B cell (primary cell): ENCODE data around the gene TAS2R13. TPM values are rescaled to one million over a fixed set of nuclear protein-coding genes. Genes with fewer than 3 reads are reported as not detected.

Experiments
- ATAC-seq: fragments of 200-7000 bp; cut with Tn5 transposase; one replicate; pipeline ENCODE4 v1.10.0; 2021; ENCODE audit warnings: low read depth, mild to moderate bottlenecking, moderate number of reproducible peaks, moderate library complexity
- CTCF ChIA-PET: fragments of 350-600 bp; sonication (Branson Sonifier 250); formaldehyde crosslinking; loops from one replicate; lab custom pipeline; 2021; ENCODE audit warnings: antibody characterized with exemption, inconsistent platforms; lab: Charles Lee
- POLR2A ChIA-PET: fragments of 350-600 bp; sonication (Branson Sonifier 250); formaldehyde crosslinking; loops from one replicate; lab custom pipeline; 2021; ENCODE audit warnings: antibody characterized with exemption; lab: Charles Lee
- DNase-seq: peaks from one replicate; pipeline ENCODE4 v3.0.0; 2013
- H2AFZ ChIP-seq: 2 replicates; pipeline ENCODE4 v1.6.1; 2012; ENCODE audit warnings: mild to moderate bottlenecking, low read depth, low read length; ENCODE audit not compliant: insufficient read depth, poor library complexity, severe bottlenecking
- H3K27ac ChIP-seq, 2 donors: 1 replicate in 1 of 2; 2 replicates in 1 of 2; pipeline ENCODE4 v1.5.1; 2012 to 2013; ENCODE audit warnings: low read length in 2 of 2, mild to moderate bottlenecking in 2 of 2, moderate library complexity in 1 of 2
- H3K27me3 ChIP-seq, 4 experiments: fragments of 200-600 bp in 1 of 4; sonication (generic) in 1 of 4; replicated peaks in 1 of 4; 1 replicate in 2 of 4; 2 replicates in 2 of 4; pipeline versions ENCODE4 v1.6.1 to v1.7.0; 2013 to 2016; ENCODE audit warnings: low read length in 3 of 4, mild to moderate bottlenecking in 2 of 4, mixed read lengths in 1 of 4, moderate library complexity in 1 of 4; ENCODE audit not compliant: insufficient read depth in 4 of 4, control insufficient read depth in 3 of 4; ENCODE audit errors: control extremely low read depth in 1 of 4
- H3K36me3 ChIP-seq, 2 experiments: replicated peaks in 1 of 2; 1 replicate in 1 of 2; 2 replicates in 1 of 2; pipeline versions ENCODE4 v1.6.1 to v1.7.1; 2013; ENCODE audit warnings: low read length in 1 of 2; ENCODE audit not compliant: insufficient read depth in 2 of 2, control insufficient read depth in 1 of 2; ENCODE audit errors: control extremely low read depth in 1 of 2, extremely low read depth in 1 of 2
- H3K4me1 ChIP-seq, 2 donors: fragments of 200-600 bp in 1 of 2; sonication (generic) in 1 of 2; 1 replicate in 1 of 2; 2 replicates in 1 of 2; pipeline versions ENCODE4 v1.5.1 to v1.6.1; 2013 to 2017; ENCODE audit warnings: low read length in 2 of 2; ENCODE audit not compliant: control insufficient read depth in 2 of 2, insufficient read depth in 2 of 2
- H3K4me2 ChIP-seq: replicated peaks from 2 replicates; pipeline ENCODE3; 2012; ENCODE audit warnings: mild to moderate bottlenecking, low read depth, low read length; ENCODE audit not compliant: poor library complexity, severe bottlenecking
- H3K4me3 ChIP-seq, 5 experiments: fragments of 200-600 bp in 1 of 5; sonication (generic) in 1 of 5; 1 replicate in 3 of 5; 2 replicates in 2 of 5; pipeline versions ENCODE4 v1.5.1 to v1.7.0; 2011 to 2016; ENCODE audit warnings: low read length in 4 of 5, mild to moderate bottlenecking in 4 of 5, low read depth in 2 of 5, control low read depth in 1 of 5, moderate library complexity in 1 of 5; ENCODE audit not compliant: insufficient read depth in 1 of 5; ENCODE audit errors: control extremely low read depth in 1 of 5, extremely low read depth in 1 of 5
- H3K79me2 ChIP-seq: fragments of 200-600 bp; sonication (generic); one replicate; pipeline ENCODE4 v1.6.0; 2016; ENCODE audit warnings: low read length; ENCODE audit not compliant: control insufficient read depth, insufficient read depth
- H3K9ac ChIP-seq: fragments of 200-600 bp; sonication (generic); 2 replicates; pipeline ENCODE4 v1.6.1; 2017; ENCODE audit warnings: mild to moderate bottlenecking, low read length, moderate library complexity
- H3K9me3 ChIP-seq, 3 donors: one replicate each; pipeline versions ENCODE4 v1.6.1 to v1.7.1; 2013; ENCODE audit warnings: low read length in 2 of 3; ENCODE audit not compliant: control insufficient read depth in 2 of 3, insufficient read depth in 1 of 3; ENCODE audit errors: control extremely low read depth in 1 of 3
- H4K20me1 ChIP-seq: 2 replicates; pipeline ENCODE4 v1.6.0; 2012; ENCODE audit warnings: mild to moderate bottlenecking, low read length; ENCODE audit not compliant: insufficient read depth, control insufficient read depth, poor library complexity, severe bottlenecking
- H3K27ac Mint-ChIP-seq: one replicate; pipeline ENCODE4 v1.8.0; 2021; ENCODE audit warnings: mixed read lengths
- H3K27me3 Mint-ChIP-seq: one replicate; pipeline ENCODE4 v1.8.0; 2021; ENCODE audit warnings: mixed read lengths
- H3K4me1 Mint-ChIP-seq: one replicate; pipeline ENCODE4 v1.8.0; 2021; ENCODE audit warnings: mixed read lengths
- H3K4me3 Mint-ChIP-seq: one replicate; pipeline ENCODE4 v1.8.0; 2021; ENCODE audit warnings: mixed read lengths
- H3K9me3 Mint-ChIP-seq: one replicate; pipeline ENCODE4 v1.8.0; 2022; ENCODE audit warnings: mixed read lengths; ENCODE audit not compliant: insufficient read depth
- CTCF ChIP-seq: fragments of 200-600 bp; IDR thresholded peaks from one replicate; pipeline ENCODE4 v1.8.0; 2022; ENCODE audit warnings: antibody characterized with exemption, mild to moderate bottlenecking
- EZH2 ChIP-seq: IDR thresholded peaks from 2 replicates; pipeline ENCODE4 v1.6.1; 2012; ENCODE audit warnings: borderline replicate concordance, low read depth, mild to moderate bottlenecking, moderate library complexity, low read length; ENCODE audit not compliant: insufficient read depth, poor library complexity, severe bottlenecking
- WGBS: methylation state at CpG from one replicate; pipeline ENCODE4 v1.1.5; 2013; ENCODE audit warnings: missing lambda C conversion rate; ENCODE audit not compliant: insufficient coverage; 5-methylcytosine and 5-hydroxymethylcytosine counted together
- intact Hi-C: fragments of 100-400 bp; cut with micrococcal nuclease; formaldehyde crosslinking; loops from one replicate; pipeline ENCODE4 v1.10.0; 2022
- polyA plus RNA-seq: library from polyadenylated mRNA; depleted of rRNA; stranded (reverse); fragments of >200 nt; gene quantifications from 2 replicates; pipeline ENCODE4 v1.2.3, GENCODE V29; 2012
- total RNA-seq, 2 donors: library from RNA; stranded (reverse); fragments of 120-200 nt in 1 of 2; gene quantifications; 1 replicate in 1 of 2; 2 replicates in 1 of 2; pipeline versions ENCODE4 v1.2.3 to v1.2.4, GENCODE V29; 2013 to 2022

TAS2R13 gene
- total and polyA plus RNA-seq, 2 donors (not counting 1 experiment from before 2014, with no cell fraction given), result 0.06 to 0.96 TPM

GRCh38 chr12:10956085-10956484, 46.7 kb upstream of the TAS2R13 start:
- POLR2A ChIA-PET, result no interaction called here
- H4K20me1 ChIP-seq, result no peaks in the 10 kb centered on the region
- no peaks in the 10 kb centered on the region for H3K27me3 Mint-ChIP-seq
- H3K9ac ChIP-seq, result no peak overlapping the region
- H3K27me3 ChIP-seq, result no peaks in the 10 kb centered on the region
- H2AFZ ChIP-seq, result no peak overlapping the region
- H3K9me3 Mint-ChIP-seq, result peaks cover under 1% of the 10 kb centered on the region
- H3K27ac Mint-ChIP-seq, result no peak overlapping the region
- no peak overlapping the region for H3K4me3 Mint-ChIP-seq
- H3K79me2 ChIP-seq, result peaks cover 13% of the 10 kb centered on the region
- H3K36me3 ChIP-seq, result peaks cover 0 to 2% of the 10 kb centered on the region in 2 experiments
- H3K4me2 ChIP-seq, result no peak overlapping the region
- CTCF ChIA-PET, result no interaction called here
- intact Hi-C loops, result no loop called here
- DNase-seq, result no peak
- peaks cover 5% of the 10 kb centered on the region in 2 donors for H3K4me1 ChIP-seq
- peaks cover 11% of the 10 kb centered on the region for H3K4me1 Mint-ChIP-seq
- H3K27ac ChIP-seq, result no peak overlapping the region
- no peak for ATAC-seq
- H3K4me3 ChIP-seq, result no peak overlapping the region
- H3K9me3 ChIP-seq, result peaks cover 1 to 3% (median 2%) of the 10 kb centered on the region in 3 donors
- no peak for TF ChIP-seq CTCF
- no peak for TF ChIP-seq EZH2

- ChIA-PET POLR2A (no interaction called here), CTCF (no interaction called here)
- H3K9me3 Mint-ChIP-seq, result peaks cover 8% of the 10 kb centered on the region
- H3K27ac Mint-ChIP-seq, result no peak overlapping the region
- no peak overlapping the region for H3K4me3 ChIP-seq
- H3K27me3 Mint-ChIP-seq, result no peaks in the 10 kb centered on the region
- no peaks in the 10 kb centered on the region for H3K4me1 Mint-ChIP-seq
- TF ChIP-seq EZH2 (no peak), CTCF (no peak)
- ATAC-seq (no peak), DNase-seq (no peak)
- H3K27ac ChIP-seq, result no peak overlapping the region
- no peak overlapping the region for H2AFZ ChIP-seq
- WGBS, result 100% methylated on average over 4 of the region's 4 CpGs
- intact Hi-C loops, result no loop called here
- no peak overlapping the region for H3K9ac ChIP-seq
- H3K4me3 Mint-ChIP-seq, result no peak overlapping the region
- no peaks in the 10 kb centered on the region for H3K4me1 ChIP-seq
- H3K79me2 ChIP-seq, result peaks cover 13% of the 10 kb centered on the region
- H4K20me1 ChIP-seq, result no peaks in the 10 kb centered on the region
- H3K36me3 ChIP-seq, result peaks cover 0 to 4% of the 10 kb centered on the region in 2 experiments
- no peak overlapping the region for H3K4me2 ChIP-seq
- no peaks in the 10 kb centered on the region for H3K27me3 ChIP-seq
- peaks cover 3 to 8% (median 5%) of the 10 kb centered on the region in 3 donors for H3K9me3 ChIP-seq
Measured at GRCh38 chr12:10952645-10953044, 43.3 kb upstream of the TAS2R13 start.
